IMR-90 (cell line): Measurements from ENCODE around the gene DYNC2H1. TPM values are rescaled to one million over a fixed set of nuclear protein-coding genes. Genes with fewer than 3 reads are reported as not detected.

Experiments used
- ATAC-seq: fragments of 200-7000 bp; cut with Tn5 transposase; 2 replicates; pipeline ENCODE4 v1.9.1; 2020; ENCODE audit warnings: low read depth, mild to moderate bottlenecking, moderate library complexity
- BruUV-seq: library from RNA; stranded (reverse); fragments of 400-500 nt; replicated peaks from 2 replicates; lab custom pipeline; 2021; lab: Mats Ljungman, UMichigan
- CTCF ChIA-PET: fragments of 300-600 bp; formaldehyde crosslinking; extraction: SDS; loops from one replicate; lab custom pipeline; 2021; ENCODE audit warnings: antibody characterized with exemption; lab: Yijun Ruan, JAX
- POLR2A ChIA-PET: fragments of 300-600 bp; sonication (Branson Sonifier 250); formaldehyde crosslinking; loops from one replicate; lab custom pipeline; 2022; ENCODE audit warnings: antibody characterized with exemption; ENCODE audit not compliant: unreplicated experiment; lab: Charles Lee
- DNase-seq: peaks from one replicate; pipeline ENCODE4 v3.0.0; 2013
- H2AFZ ChIP-seq: replicated peaks from 2 replicates; pipeline ENCODE3; 2013; ENCODE audit warnings: low read length, mild to moderate bottlenecking; ENCODE audit not compliant: poor library complexity
- H2AK5ac ChIP-seq: 2 replicates; pipeline ENCODE4 v1.6.1; 2013; ENCODE audit warnings: low read depth, low read length, inconsistent platforms
- H2AK9ac ChIP-seq: replicated peaks from 2 replicates; pipeline ENCODE3; 2013; ENCODE audit warnings: mild to moderate bottlenecking, low read depth, low read length, moderate library complexity; ENCODE audit not compliant: poor library complexity
- H2BK120ac ChIP-seq: 2 replicates; pipeline ENCODE4 v1.6.1; 2013; ENCODE audit warnings: low read depth, low read length, inconsistent platforms
- H2BK15ac ChIP-seq: 3 replicates; pipeline ENCODE4 v1.6.1; 2013; ENCODE audit warnings: low read depth, low read length, inconsistent platforms
- H2BK20ac ChIP-seq: 2 replicates; pipeline ENCODE4 v1.6.1; 2013; ENCODE audit warnings: low read depth, mild to moderate bottlenecking, inconsistent platforms, low read length, moderate library complexity
- H2BK5ac ChIP-seq: 2 replicates; pipeline ENCODE4 v1.6.1; 2013; ENCODE audit warnings: mild to moderate bottlenecking, low read depth, low read length, inconsistent platforms; ENCODE audit not compliant: poor library complexity, severe bottlenecking
- H3K14ac ChIP-seq: replicated peaks from 2 replicates; pipeline ENCODE4 v1.6.1; 2013; ENCODE audit warnings: low read depth, low read length, inconsistent platforms
- H3K18ac ChIP-seq: 2 replicates; pipeline ENCODE4 v1.6.1; 2013; ENCODE audit warnings: low read depth, low read length, control low read depth
- H3K23ac ChIP-seq: 2 replicates; pipeline ENCODE4 v1.6.1; 2013; ENCODE audit warnings: low read depth, low read length, inconsistent platforms
- H3K27ac ChIP-seq: 2 replicates; pipeline ENCODE4 v1.5.1; 2013; ENCODE audit warnings: mild to moderate bottlenecking, control low read depth, low read length; ENCODE audit not compliant: insufficient read depth
- H3K27me3 ChIP-seq: 2 replicates; pipeline ENCODE4 v1.6.1; 2013; ENCODE audit warnings: low read length; ENCODE audit not compliant: control insufficient read depth, insufficient read depth
- H3K36me3 ChIP-seq: 2 replicates; pipeline ENCODE4 v1.6.1; 2013; ENCODE audit warnings: low read length, mixed read lengths; ENCODE audit not compliant: control insufficient read depth, insufficient read depth
- H3K4ac ChIP-seq: 2 replicates; pipeline ENCODE4 v1.6.1; 2013; ENCODE audit warnings: low read depth, low read length, inconsistent platforms
- H3K4me1 ChIP-seq: 2 replicates; pipeline ENCODE4 v1.6.1; 2013; ENCODE audit warnings: low read length, mixed read lengths; ENCODE audit not compliant: control insufficient read depth, insufficient read depth
- H3K4me2 ChIP-seq: 2 replicates; pipeline ENCODE4 v1.6.1; 2013; ENCODE audit warnings: low read depth, mild to moderate bottlenecking, control low read depth, low read length, moderate library complexity
- H3K4me3 ChIP-seq: 2 replicates; pipeline ENCODE4 v1.5.1; 2013; ENCODE audit warnings: low read depth, mild to moderate bottlenecking, control low read depth, low read length, moderate library complexity; ENCODE audit not compliant: insufficient read depth
- H3K56ac ChIP-seq: 2 replicates; pipeline ENCODE4 v1.6.1; 2013; ENCODE audit warnings: low read length, inconsistent platforms; ENCODE audit not compliant: insufficient read depth; ENCODE audit errors: extremely low read depth
- H3K79me1 ChIP-seq, 2 experiments: 2 replicates each; pipeline ENCODE4 v1.6.1; 2013; ENCODE audit warnings: low read length in 2 of 2, inconsistent platforms in 1 of 2, low read depth in 1 of 2
- H3K9ac ChIP-seq: 2 replicates; pipeline ENCODE4 v1.6.1; 2013; ENCODE audit warnings: low read depth, low read length, control low read depth
- H3K9me1 ChIP-seq: 2 replicates; pipeline ENCODE4 v1.6.1; 2013; ENCODE audit warnings: low read length, inconsistent platforms; ENCODE audit not compliant: insufficient read depth
- H3K9me3 ChIP-seq: 2 replicates; pipeline ENCODE4 v1.6.1; 2013; ENCODE audit warnings: low read length; ENCODE audit not compliant: control insufficient read depth, insufficient read depth
- H4K20me1 ChIP-seq: 2 replicates; pipeline ENCODE4 v1.6.1; 2013; ENCODE audit warnings: low read length, inconsistent platforms; ENCODE audit not compliant: insufficient read depth
- H4K5ac ChIP-seq: 2 replicates; pipeline ENCODE4 v1.6.1; 2013; ENCODE audit warnings: mild to moderate bottlenecking, low read depth, low read length, control low read depth
- H4K8ac ChIP-seq, 2 experiments: 2 replicates each; pipeline ENCODE4 v1.6.1; 2013; ENCODE audit warnings: low read depth in 2 of 2, low read length in 2 of 2, control low read depth in 1 of 2, inconsistent platforms in 1 of 2
- H4K91ac ChIP-seq: 2 replicates; pipeline ENCODE4 v1.6.1; 2013; ENCODE audit warnings: low read depth, low read length, inconsistent platforms; ENCODE audit not compliant: insufficient read depth
- BHLHE40 ChIP-seq: fragments of 150-350 bp; IDR thresholded peaks from 2 replicates; pipeline ENCODE4 v1.6.1; 2016; ENCODE audit warnings: mild to moderate bottlenecking, low read depth, low read length
- CEBPB ChIP-seq: IDR thresholded peaks from 2 replicates; pipeline ENCODE4 v1.6.1; 2012; ENCODE audit warnings: low read depth, low read length, improper control_type of control experiment
- CHD1 ChIP-seq: IDR thresholded peaks from 2 replicates; pipeline ENCODE4 v1.6.1; 2012; ENCODE audit warnings: low read depth, low read length, improper control_type of control experiment
- CTCF ChIP-seq: conservative IDR thresholded peaks from 2 replicates; pipeline ENCODE4 v1.5.1; 2012; ENCODE audit warnings: mild to moderate bottlenecking, low read depth, low read length, improper control_type of control experiment
- ELK1 ChIP-seq: fragments of 150-350 bp; IDR thresholded peaks from 2 replicates; pipeline ENCODE4 v1.6.1; 2016; ENCODE audit warnings: low read depth, mild to moderate bottlenecking, low read length, moderate library complexity, borderline replicate concordance
- FOS ChIP-seq: fragments of 150-350 bp; IDR thresholded peaks from 2 replicates; pipeline ENCODE4 v1.6.1; 2016; ENCODE audit warnings: low read depth, low read length
- MAFK ChIP-seq: IDR thresholded peaks from 2 replicates; pipeline ENCODE4 v1.6.1; 2012; ENCODE audit warnings: low read depth, low read length, improper control_type of control experiment
- MAZ ChIP-seq: IDR thresholded peaks from 2 replicates; pipeline ENCODE4 v1.6.1; 2012; ENCODE audit warnings: low read depth, mild to moderate bottlenecking, low read length, improper control_type of control experiment, moderate library complexity, borderline replicate concordance
- MXI1 ChIP-seq: IDR thresholded peaks from 2 replicates; pipeline ENCODE4 v1.6.1; 2012; ENCODE audit warnings: low read depth, mild to moderate bottlenecking, low read length, moderate library complexity, borderline replicate concordance
- NFE2L2 ChIP-seq: fragments of 150-350 bp; IDR thresholded peaks from 2 replicates; pipeline ENCODE4 v1.6.1; 2016; ENCODE audit warnings: low read depth, mild to moderate bottlenecking, low read length
- POLR2A ChIP-seq: IDR thresholded peaks from 2 replicates; pipeline ENCODE4 v1.6.1; 2012; ENCODE audit warnings: mild to moderate bottlenecking, low read depth, low read length
- RAD21 ChIP-seq: IDR thresholded peaks from 2 replicates; pipeline ENCODE4 v1.6.1; 2012; ENCODE audit warnings: low read length, improper control_type of control experiment
- RCOR1 ChIP-seq: IDR thresholded peaks from 2 replicates; pipeline ENCODE4 v1.6.1; 2012; ENCODE audit warnings: mild to moderate bottlenecking, low read length, improper control_type of control experiment; ENCODE audit not compliant: insufficient replicate concordance
- RFX5 ChIP-seq: IDR thresholded peaks from 2 replicates; pipeline ENCODE4 v1.8.0; 2012; ENCODE audit warnings: low read depth, mild to moderate bottlenecking, low read length, moderate library complexity
- SMC3 ChIP-seq: fragments of 150-350 bp; IDR thresholded peaks from 2 replicates; pipeline ENCODE4 v1.6.1; 2016; ENCODE audit warnings: low read depth, mild to moderate bottlenecking, antibody characterized with exemption, low read length, moderate library complexity
- USF2 ChIP-seq: fragments of 150-350 bp; IDR thresholded peaks from 2 replicates; pipeline ENCODE4 v1.6.1; 2017; ENCODE audit warnings: mild to moderate bottlenecking, antibody characterized with exemption, low read length, low read depth
- WGBS, 2 experiments: methylation state at CpG; one replicate each; pipeline versions ENCODE4 v1.1.5 to v1.1.7; 2013; ENCODE audit warnings: missing lambda C conversion rate in 2 of 2; ENCODE audit not compliant: insufficient read length in 1 of 2; ENCODE audit errors: extremely low coverage in 2 of 2; 5-methylcytosine and 5-hydroxymethylcytosine counted together
- dilution Hi-C: fragments of 300-500 bp; cut with HindIII; formaldehyde crosslinking; loops from one replicate; pipeline ENCODE4 v1.14.3; 2018; ENCODE audit warnings: low sequenced_read_pairs; ENCODE audit not compliant: unreplicated experiment
- in situ Hi-C: fragments of 300-500 bp; cut with MboI; formaldehyde crosslinking; loops from 3 replicates; pipeline ENCODE4 v1.14.3; 2019; ENCODE audit warnings: low sequenced_read_pairs, inconsistent platforms, mixed read lengths
- intact Hi-C: fragments of 100-400 bp; cut with micrococcal nuclease; formaldehyde crosslinking; loops from 2 replicates; pipeline ENCODE4 v1.10.0; 2022
- polyA plus RNA-seq, 3 experiments: library from polyadenylated mRNA; depleted of rRNA; stranded (reverse); fragments of >200 nt; gene quantifications; 2 replicates each; pipeline ENCODE4 v1.2.3, GENCODE V29; 2012; ENCODE audit warnings: low replicate concordance in 1 of 3
- total RNA-seq: library from RNA; depleted of rRNA; stranded (reverse); fragments of >200 nt; gene quantifications from 2 replicates; pipeline ENCODE4 v1.2.3, GENCODE V29; 2012

DYNC2H1 gene
- total and polyA plus RNA-seq, 2 of the 4 experiments (the other 2 are of a cell fraction), result 5.7 to 21.0 TPM

GRCh38 chr11:103234974-103235373, 125.7 kb downstream of the DYNC2H1 start:
- Histone ChIP-seq H3K14ac (0 out of 2 replicates have a peak overlapping the region, but pooled peaks have one; percentile 10), H2AK9ac (no peak overlapping the region), H3K9me3 (no peaks in the 10 kb centered on the region), H3K23ac (no peak overlapping the region), H3K56ac (no peak overlapping the region), H4K8ac (peak overlapping the region in 1 of 2 experiments; percentile 41; a peak in 2 of 4 replicates), H2AK5ac (no peak overlapping the region), H4K91ac (no peak overlapping the region), H2AFZ (no peak overlapping the region), H3K9ac (no peak overlapping the region), H3K18ac (peak overlapping the region; percentile 60; the same call in 1 of the 2 replicates), H3K79me1 (no peaks in the 10 kb centered on the region), H3K36me3 (no peaks in the 10 kb centered on the region), H3K27ac (no peak overlapping the region; the same call in 1 of the 2 replicates), H3K4ac (peak overlapping the region; percentile 26; the same call in 1 of the 2 replicates), H3K27me3 (no peaks in the 10 kb centered on the region), H4K20me1 (no peaks in the 10 kb centered on the region), H2BK5ac (peak overlapping the region; percentile 86), H2BK15ac (0 out of 3 replicates have a peak overlapping the region, but pooled peaks have one; percentile 64), H2BK120ac (peak overlapping the region; percentile 35; the same call in 1 of the 2 replicates), H4K5ac (peak overlapping the region; percentile 75; the same call in 1 of the 2 replicates), H3K9me1 (no peaks in the 10 kb centered on the region), H3K4me2 (peak overlapping the region; percentile 93; the same call in 1 of the 2 replicates), H2BK20ac (no peak overlapping the region), H3K4me3 (no peak overlapping the region), H3K4me1 (peaks cover 3% of the 10 kb centered on the region; the same call in 1 of the 2 replicates)
- ATAC-seq, result peak; percentile 63
- no peak for TF ChIP-seq USF2
- no peak for TF ChIP-seq CHD1
- TF ChIP-seq CEBPB, result peak; percentile 92
- no peak for TF ChIP-seq BHLHE40
- TF ChIP-seq MXI1, result no peak
- no peak for TF ChIP-seq RFX5
- TF ChIP-seq RCOR1, result no peak
- no peak for TF ChIP-seq POLR2A
- no peak for TF ChIP-seq CTCF
- no peak for TF ChIP-seq NFE2L2
- TF ChIP-seq MAZ, result no peak
- TF ChIP-seq FOS, result peak; percentile 11; the same call in 1 of the 2 replicates
- TF ChIP-seq MAFK, result 0 out of 2 replicates have a peak, but pooled peaks have one; percentile 2
- no peak for TF ChIP-seq RAD21
- TF ChIP-seq SMC3, result no peak
- no peak for TF ChIP-seq ELK1
- intact Hi-C loops, result no loop called here
- no TSS peak for BruUV-seq
- peak; percentile 89 for DNase-seq
- in situ Hi-C loops, result no loop called here
- dilution Hi-C loops, result no loop called here
- ChIA-PET POLR2A (no interaction called here), CTCF (no interaction called here)
- WGBS, 2 experiments, result no CpG with 5 or more reads among the region's 2 CpGs
